Thoracic aorta (tissue), 2 donors: ENCODE results near the gene TRPM2. TPM values are rescaled to one million over a fixed set of nuclear protein-coding genes. Genes with fewer than 3 reads are reported as not detected.
A peak's percentile ranks its signal among the peaks of the same experiment; 100 is the strongest.

Experiments used
- ATAC-seq: fragments of 150-250 bp; one replicate; pipeline ENCODE4 v1.8.0; 2017; ENCODE audit warnings: low read depth; ENCODE audit not compliant: insufficient number of reproducible peaks, low FRiP score
- DNase-seq: peaks from one replicate; pipeline ENCODE4 v3.0.0-alpha.2; 2020; ENCODE audit warnings: low spot score
- H3K27ac ChIP-seq, 2 donors: fragments of 200-600 bp; sonication (generic); 1 replicate in 1 of 2; 2 replicates in 1 of 2; pipeline ENCODE4 v1.5.1; 2016; ENCODE audit warnings: mild to moderate bottlenecking in 2 of 2, moderate library complexity in 2 of 2
- H3K27me3 ChIP-seq: fragments of 200-600 bp; sonication (generic); replicated peaks from 2 replicates; pipeline ENCODE4 v1.6.0; 2016; ENCODE audit warnings: mild to moderate bottlenecking; ENCODE audit not compliant: insufficient read depth
- H3K36me3 ChIP-seq: fragments of 200-600 bp; sonication (generic); one replicate; pipeline ENCODE4 v1.5.1; 2016
- H3K4me1 ChIP-seq, 2 donors: fragments of 200-600 bp; sonication (generic); 1 replicate in 1 of 2; 2 replicates in 1 of 2; pipeline versions ENCODE4 v1.5.1 to v1.6.0; 2016; ENCODE audit warnings: low read depth in 2 of 2, mild to moderate bottlenecking in 1 of 2; ENCODE audit not compliant: control insufficient read depth in 1 of 2
- H3K4me3 ChIP-seq: fragments of 200-600 bp; sonication (generic); 2 replicates; pipeline ENCODE4 v1.5.1; 2016; ENCODE audit warnings: mild to moderate bottlenecking
- H3K9me3 ChIP-seq: fragments of 200-600 bp; sonication (generic); 2 replicates; pipeline ENCODE4 v1.5.1; 2016
- total RNA-seq, 2 donors: library from RNA; depleted of rRNA; stranded (reverse); fragments of >200 nt; gene quantifications; one replicate each; pipeline versions ENCODE4 v1.1.0 to v1.2.3, GENCODE V29; 2016
- TF ChIP-seq, protein P1 (sequence below): fragments of 200-600 bp; sonication (generic); IDR thresholded peaks from one replicate; pipeline ENCODE4 v1.5.1; 2019; ENCODE audit warnings: antibody characterized with exemption

TRPM2 gene
- total RNA-seq, 2 donors from 2014 or later: 10.4 to 12.9 TPM

DNA sequence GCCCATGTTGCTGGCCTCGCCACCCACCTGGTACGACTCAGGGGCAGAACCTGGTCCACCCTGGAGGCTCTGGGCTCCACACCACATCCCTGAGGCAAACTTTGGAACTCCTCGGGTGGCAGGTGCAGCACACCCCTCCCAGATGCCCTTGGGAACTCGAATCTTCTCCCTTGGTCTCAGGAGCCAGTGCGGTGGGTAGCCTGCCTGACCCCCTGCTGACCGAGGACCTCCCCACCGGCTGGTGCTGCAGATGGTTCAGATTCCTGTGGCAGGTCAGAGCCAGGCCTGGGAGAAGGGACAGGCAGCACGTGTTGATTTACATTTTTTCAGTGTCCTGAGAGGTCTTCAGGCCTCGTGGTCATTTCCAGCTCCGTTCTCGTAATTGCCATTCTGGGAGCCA is 7.9 kb upstream of the TRPM2 start:
- DNase-seq (no peak), ATAC-seq (no peak)
- Histone ChIP-seq H3K36me3 (no peaks in the 10 kb centered on the region), H3K9me3 (no peaks in the 10 kb centered on the region), H3K27me3 (no peaks in the 10 kb centered on the region), H3K27ac (no peak overlapping the region), H3K4me3 (no peak overlapping the region), H3K4me1 (peaks cover 0 to 4% of the 10 kb centered on the region in 2 donors)
- TF ChIP-seq, protein P1, sequence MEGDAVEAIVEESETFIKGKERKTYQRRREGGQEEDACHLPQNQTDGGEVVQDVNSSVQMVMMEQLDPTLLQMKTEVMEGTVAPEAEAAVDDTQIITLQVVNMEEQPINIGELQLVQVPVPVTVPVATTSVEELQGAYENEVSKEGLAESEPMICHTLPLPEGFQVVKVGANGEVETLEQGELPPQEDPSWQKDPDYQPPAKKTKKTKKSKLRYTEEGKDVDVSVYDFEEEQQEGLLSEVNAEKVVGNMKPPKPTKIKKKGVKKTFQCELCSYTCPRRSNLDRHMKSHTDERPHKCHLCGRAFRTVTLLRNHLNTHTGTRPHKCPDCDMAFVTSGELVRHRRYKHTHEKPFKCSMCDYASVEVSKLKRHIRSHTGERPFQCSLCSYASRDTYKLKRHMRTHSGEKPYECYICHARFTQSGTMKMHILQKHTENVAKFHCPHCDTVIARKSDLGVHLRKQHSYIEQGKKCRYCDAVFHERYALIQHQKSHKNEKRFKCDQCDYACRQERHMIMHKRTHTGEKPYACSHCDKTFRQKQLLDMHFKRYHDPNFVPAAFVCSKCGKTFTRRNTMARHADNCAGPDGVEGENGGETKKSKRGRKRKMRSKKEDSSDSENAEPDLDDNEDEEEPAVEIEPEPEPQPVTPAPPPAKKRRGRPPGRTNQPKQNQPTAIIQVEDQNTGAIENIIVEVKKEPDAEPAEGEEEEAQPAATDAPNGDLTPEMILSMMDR: no peak

DNA sequence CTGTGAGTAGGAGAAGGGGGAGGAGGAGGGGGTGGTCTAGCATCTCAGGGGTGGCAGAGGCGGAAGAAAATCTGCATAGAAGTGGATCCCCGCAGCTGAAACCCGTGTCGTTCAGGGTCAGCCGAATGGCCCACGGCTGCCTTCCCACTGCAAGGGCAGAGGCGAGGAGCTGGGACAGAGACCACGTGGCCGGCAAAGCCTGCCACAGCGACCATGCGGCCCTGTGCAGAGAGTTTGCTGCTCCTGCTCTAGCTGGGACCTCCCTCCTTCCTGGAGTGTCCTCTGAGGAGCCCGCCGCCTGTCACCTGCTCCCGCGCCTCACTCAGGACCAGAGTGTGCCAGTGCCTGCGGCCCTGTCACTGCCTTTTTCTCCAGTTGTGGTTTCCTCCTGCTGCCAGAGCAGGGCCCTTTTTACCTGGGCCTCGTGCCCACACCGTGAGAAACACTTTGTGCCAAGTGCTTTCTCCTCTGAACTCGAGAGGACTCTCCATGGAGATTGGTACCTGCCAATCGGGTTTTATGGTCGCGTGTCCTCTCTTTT is 5.4 kb upstream of the TRPM2 start:
- H3K36me3 ChIP-seq: no peaks in the 10 kb centered on the region
- ATAC-seq (no peak), DNase-seq (no peak)
- H3K27ac ChIP-seq: no peak overlapping the region
- TF ChIP-seq, protein P1: no peak
- H3K27me3 ChIP-seq: no peaks in the 10 kb centered on the region
- H3K4me1 ChIP-seq: peaks cover 0 to 4% of the 10 kb centered on the region in 2 donors
- no peaks in the 10 kb centered on the region for H3K9me3 ChIP-seq
- no peak overlapping the region for H3K4me3 ChIP-seq

DNA sequence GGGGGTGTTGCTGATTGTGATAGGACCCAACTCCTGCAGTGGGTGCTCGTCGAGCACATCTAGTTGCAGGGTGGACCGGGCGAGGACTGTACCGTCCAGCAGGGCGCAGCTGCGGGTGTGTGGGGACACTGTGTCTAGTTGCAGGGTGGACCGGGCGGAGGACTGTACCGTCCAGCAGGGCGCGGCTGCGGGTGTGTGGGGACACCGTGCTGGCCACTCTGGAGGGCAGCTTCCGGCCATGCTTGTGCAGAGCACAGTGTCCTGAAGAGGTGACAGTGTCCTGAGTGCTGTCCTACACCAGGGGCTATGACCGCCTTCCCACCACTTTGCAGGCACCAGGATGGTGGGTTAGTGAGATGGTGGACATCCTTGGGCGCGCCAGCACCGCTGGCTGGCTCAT is 4.6 kb upstream of the TRPM2 start:
- no peaks in the 10 kb centered on the region for H3K27me3 ChIP-seq
- DNase-seq: no peak
- TF ChIP-seq, protein P1: no peak

DNA sequence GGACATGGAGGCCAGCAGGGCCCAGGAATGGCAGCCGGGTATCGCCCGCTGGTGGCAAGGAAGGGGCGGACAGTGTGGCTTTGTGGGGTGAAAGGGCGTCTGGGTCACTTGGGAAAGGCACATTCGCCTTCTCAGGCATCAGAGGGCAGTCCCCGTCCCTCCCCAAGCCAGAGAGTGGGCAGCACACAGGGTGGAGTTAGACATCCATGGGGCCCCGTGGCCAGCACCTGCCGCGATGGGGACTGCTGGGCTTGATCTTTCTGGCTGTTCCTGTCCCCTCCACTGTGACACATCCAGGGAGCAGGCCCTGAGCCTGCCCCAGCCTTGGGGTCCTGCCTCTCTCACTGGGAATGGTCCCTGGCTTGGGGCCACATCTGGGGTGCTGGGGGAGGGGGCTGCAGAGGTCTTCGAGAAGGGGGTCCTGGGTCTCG is 4.0 kb upstream of the TRPM2 start:
- no peak for DNase-seq
- TF ChIP-seq, protein P1: no peak
- Histone ChIP-seq H3K27ac (no peak overlapping the region), H3K4me3 (no peak overlapping the region), H3K4me1 (peaks cover 0 to 4% of the 10 kb centered on the region in 2 donors), H3K27me3 (no peaks in the 10 kb centered on the region), H3K9me3 (no peaks in the 10 kb centered on the region), H3K36me3 (no peaks in the 10 kb centered on the region)
- no peak for ATAC-seq

More for the DNA sequence above, 4.6 kb upstream of the TRPM2 start:
- no peak overlapping the region for H3K27ac ChIP-seq
- H3K4me3 ChIP-seq: no peak overlapping the region
- no peaks in the 10 kb centered on the region for H3K36me3 ChIP-seq
- no peak for ATAC-seq
- peaks cover 0 to 4% of the 10 kb centered on the region in 2 donors for H3K4me1 ChIP-seq
- H3K9me3 ChIP-seq: no peaks in the 10 kb centered on the region

DNA sequence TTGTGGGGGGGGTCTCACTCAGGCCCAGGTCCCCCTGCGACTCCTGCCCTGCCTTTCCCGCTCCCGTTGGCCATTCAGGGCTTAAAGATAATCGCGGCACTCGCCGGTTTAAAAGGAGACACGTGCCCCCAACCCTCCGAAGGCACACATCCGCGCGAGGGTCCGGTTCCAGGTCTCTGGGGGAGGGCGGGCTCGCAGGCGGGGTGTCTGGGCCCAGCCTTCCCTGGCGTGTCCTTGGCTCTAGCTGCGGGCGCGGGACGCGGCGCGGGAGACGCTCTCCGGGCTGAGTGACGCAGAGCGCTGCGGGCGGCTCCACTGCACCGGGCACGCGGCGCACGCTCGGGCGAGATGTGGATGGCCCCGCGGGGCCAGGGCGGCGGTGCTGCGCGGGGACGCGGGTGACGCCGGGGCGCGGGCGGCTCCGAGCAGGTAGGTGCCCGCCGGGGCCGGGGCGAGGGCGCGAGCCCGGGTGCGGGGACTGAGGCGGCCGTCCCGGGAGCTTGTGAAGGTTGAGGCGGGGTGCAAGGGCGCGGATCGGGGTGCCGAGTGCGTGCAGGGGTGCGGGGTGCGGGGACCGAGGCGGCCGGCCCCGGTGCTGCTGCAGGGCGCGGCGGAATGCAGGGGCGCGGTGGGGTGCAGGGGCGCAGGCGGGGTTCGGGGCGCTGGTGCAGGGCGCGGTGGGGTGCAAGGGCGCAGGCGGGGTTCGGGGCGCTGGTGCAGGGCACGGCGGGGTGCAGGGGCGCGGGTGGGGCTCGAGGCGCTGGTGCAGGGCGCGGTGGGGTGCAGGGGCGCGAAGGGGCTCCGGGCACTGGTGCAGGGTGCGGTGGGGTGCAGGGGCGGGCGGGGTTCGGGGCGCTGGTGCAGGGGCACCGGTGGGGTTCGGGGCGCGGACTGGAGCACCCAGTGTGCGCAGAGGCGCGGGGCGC is 3.3 kb upstream of the TRPM2 start:
- ATAC-seq (no peak), DNase-seq (no peak)
- no peaks in the 10 kb centered on the region for H3K27me3 ChIP-seq
- H3K36me3 ChIP-seq: no peaks in the 10 kb centered on the region
- TF ChIP-seq, protein P1: no peak
- H3K27ac ChIP-seq: no peak overlapping the region
- H3K4me1 ChIP-seq: peaks cover 0 to 4% of the 10 kb centered on the region in 2 donors
- H3K4me3 ChIP-seq: peak overlapping the region; percentile 43
- no peaks in the 10 kb centered on the region for H3K9me3 ChIP-seq
